HG03135 (cell line): ENCODE data around the gene GABRR1.

Experiments
- ATAC-seq: cut with Tn5 transposase; IDR thresholded peaks from one replicate; pipeline ENCODE4 v1.9.1; 2021; ENCODE audit warnings: mild to moderate bottlenecking, moderate library complexity; ENCODE audit not compliant: unreplicated experiment

The GABRR1 gene

DNA sequence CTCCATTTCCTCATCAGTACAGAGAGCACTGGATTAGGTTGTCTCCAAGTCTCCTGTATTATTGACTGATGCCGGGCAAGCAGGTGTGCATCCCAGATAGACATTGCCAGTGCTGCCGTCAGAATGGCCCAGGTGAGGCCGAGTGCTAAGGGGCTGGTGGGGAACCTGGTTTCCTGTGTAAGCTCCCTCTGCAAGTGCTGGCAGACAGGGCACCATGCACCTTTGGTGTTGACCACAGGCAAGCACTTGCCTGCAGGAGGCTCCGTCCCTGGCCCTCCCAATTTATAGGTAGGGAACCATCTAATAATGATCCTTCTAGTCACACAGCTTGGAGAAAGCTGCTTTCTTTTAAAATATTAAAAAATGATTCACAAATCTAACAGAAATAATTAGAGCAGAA lies 747 bp downstream of the GABRR1 start:
- no peak for ATAC-seq

DNA sequence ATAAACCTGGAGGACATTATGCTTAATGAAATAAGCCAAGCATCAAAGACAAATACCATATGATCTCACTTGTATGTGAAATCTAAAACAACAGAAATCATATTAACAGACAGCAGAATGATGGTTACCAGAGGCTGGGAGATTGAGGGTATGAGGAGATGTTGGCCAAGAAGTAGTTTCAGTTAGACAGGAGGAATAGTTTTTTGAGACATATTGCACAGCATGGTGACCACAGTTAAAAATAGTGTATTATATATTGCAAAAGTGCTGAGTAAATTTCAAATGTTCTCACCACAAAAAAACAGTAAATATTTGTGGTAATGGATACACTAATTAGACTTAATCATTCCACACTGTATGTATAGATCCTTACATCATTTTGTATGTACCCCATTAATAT lies 1.8 kb downstream of the GABRR1 start:
- ATAC-seq, result no peak

DNA sequence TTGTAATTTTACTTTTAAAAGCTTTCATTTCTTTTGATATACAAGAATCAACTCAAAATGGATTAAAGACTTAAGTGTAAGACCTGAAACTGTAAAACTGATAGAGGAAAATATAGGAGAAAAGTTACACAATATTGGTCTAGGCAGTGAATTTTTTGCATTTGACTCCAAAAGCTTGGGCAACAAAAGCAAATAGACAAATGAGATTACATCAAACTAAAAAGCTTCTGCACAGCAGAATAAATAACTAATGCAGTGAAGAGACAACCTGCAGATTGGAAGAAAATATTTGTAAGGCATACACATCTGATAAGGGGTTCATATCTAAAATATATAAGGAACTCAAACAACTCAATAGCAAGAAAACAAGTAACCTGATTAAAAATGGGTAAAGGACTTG lies 3.0 kb downstream of the GABRR1 start:
- no peak for ATAC-seq

DNA sequence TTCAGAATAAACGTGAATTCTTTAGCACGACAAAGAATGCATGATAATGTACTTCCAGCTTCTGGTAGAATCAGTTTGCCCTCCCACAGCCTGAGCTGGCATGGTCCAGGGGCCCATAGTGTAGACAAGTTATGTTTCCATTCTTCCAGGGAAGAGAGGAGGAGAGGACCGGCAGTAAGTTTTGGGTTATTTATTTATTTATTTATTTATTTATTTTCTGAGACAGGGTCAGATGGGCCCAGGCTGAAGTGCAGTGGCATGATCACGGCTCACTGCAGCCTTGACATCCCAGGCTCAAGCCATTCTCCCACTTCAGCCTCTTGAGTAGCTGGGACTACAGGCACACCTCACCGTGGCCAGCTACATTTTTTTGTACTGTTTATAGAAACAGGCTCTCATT lies 4.7 kb downstream of the GABRR1 start:
- no peak for ATAC-seq

DNA sequence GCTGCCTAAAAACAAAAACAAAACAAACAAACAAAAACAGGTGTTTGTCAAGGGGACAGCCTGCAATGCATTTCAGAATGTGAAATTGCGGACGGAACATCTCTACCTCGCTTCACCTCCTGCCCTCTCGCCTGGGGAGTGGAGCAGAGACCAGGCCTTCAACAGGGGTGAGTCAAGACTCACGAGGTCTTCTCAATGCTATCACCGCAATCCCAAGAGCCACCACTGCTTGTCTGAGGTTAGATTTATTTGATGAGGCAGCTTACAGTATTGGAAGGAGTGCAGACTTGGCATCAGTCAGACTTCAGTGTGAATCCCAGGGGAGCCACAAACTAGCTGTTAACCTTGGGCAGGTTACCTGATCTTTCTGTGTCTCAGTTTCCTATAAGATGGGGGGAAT lies 7.7 kb downstream of the GABRR1 start:
- ATAC-seq, result no peak

DNA sequence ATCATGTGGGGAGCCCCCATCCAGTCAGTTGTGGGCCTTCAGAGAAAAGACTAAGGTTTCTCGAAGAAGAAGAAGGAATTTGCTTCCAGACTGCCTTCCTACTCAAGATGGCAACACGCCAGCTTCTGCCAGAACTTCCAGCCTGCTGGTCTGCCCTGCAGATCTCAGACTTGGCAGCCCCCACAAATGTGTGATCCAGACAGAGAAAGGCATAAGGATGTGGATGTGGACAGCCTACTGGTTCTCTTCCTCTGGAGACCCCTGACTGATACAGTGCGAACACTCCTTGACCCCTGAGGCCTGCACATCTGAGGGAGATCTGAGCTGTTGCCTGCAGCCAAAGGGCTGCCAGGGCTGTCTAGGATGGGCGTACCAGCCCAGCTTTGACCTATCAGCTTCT lies 8.6 kb downstream of the GABRR1 start:
- ATAC-seq, result no peak

DNA sequence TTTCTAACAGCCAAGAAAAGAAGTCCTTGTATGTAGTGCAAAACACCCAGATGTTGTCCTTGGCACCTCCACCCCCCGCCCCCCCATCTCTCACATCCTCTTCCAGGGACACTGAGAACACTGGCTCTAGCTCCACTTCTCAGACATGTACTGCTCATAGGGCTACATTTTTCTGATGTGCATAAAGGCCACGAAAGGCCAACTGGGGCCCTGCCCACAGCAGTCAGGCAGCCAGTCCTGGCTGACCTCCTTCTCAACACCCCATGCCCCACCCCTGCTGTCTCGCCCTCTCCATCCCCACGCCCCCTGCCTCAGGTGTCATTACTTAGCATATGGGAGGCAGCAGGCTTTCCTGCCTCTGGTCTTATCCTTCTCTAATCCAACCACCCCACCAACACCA lies 11.3 kb downstream of the GABRR1 start:
- ATAC-seq, result no peak

DNA sequence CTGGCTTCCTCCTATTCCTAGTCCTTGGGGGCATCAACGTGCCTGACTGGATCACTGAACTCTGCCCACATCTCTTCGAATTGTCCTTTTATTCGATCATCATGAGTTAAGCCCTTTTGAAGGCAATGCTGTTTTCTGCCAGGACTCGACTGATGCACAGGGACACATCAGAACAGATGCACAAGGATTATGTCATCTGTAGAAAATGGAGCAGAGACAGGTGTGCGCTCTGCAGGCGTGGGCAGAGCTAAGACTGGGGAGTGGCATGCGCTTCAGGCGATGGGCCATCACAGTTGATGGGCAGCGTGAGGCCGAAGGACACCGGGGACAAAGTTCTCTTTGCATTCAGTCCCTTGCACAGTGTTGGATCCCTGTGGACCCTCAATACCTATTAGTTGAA lies 13.1 kb downstream of the GABRR1 start:
- no peak for ATAC-seq

DNA sequence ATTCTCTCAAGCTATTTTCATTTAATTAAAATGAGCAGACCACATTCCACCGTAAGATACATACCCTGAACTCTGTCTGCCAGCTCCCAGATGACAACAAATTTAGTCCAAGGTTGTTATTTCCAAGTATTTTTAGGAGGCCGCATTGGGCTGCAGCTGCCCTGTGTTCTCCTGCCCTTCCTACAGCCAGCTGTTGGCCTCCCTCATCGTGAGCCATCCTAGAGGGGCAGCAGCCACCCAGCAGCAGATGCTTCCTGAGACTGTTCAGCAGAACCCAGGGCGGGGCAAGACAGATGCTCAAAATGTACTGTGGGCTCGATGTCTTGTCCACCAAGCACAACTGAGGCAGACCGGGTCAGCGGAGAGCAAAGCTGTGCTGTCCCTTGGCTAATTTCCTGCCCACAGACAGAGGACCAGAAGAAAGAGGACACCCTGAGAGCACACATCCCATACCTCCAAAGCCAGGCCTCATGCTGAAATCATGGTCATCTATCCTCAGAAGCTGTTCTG lies 16.4 kb downstream of the GABRR1 start:
- ATAC-seq, result no peak

DNA sequence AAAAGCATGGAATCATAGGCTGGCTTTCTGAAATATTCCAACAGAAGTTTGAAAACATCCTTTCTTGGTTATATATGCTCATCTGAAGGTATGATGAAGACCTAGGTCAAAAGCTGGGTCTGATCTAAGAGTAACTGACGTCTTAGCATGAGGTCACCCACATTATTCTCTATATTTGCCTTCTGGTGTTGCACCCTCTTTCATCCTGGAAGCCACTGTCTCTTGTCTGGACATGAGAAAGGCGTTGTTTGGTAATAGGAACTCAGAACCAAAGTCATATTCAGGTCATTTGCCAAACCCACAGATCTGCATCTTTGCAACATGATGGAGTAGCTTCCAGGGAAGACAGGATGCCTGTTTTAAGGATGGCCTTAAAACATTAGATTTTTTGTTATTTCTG lies 17.6 kb downstream of the GABRR1 start:
- no peak for ATAC-seq

DNA sequence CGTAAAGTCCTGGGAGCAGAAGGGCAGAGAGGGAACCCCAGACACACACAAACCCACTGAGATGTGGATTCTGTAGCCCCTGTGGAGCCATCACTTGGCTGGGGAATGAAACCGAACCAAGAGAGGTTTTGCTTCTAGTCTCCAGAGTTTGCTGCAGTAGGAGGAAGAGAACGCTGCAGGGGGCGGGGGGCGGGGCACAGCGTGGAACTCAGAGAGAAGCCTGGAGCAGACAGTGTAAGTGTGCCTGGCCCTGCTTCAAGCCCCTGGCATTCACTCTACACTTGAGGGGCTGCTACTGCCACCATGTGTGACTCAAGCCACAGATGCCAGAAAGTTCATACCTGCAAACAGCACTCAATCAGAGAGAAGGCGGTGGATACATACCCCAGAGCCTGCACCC lies 18.9 kb downstream of the GABRR1 start:
- no peak for ATAC-seq

DNA sequence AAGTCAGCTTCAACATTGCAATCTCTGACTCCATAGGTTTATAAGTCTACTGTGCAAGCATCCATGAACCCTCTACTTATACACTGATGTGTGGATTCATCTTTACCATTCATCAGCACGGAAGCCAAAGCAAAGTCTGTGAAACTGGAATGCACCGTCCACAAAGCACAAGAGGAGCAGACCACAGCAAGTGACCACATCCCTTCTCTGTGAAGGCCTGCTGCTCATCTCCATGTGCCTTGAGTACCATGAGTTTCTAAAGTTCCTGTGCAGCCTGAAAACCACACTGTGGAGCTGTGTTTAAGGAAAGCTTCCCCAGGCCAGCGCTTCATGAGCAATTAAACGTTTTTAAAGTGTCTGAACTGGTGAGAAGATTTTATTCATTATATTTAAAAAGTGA lies 20.0 kb downstream of the GABRR1 start:
- ATAC-seq, result no peak

DNA sequence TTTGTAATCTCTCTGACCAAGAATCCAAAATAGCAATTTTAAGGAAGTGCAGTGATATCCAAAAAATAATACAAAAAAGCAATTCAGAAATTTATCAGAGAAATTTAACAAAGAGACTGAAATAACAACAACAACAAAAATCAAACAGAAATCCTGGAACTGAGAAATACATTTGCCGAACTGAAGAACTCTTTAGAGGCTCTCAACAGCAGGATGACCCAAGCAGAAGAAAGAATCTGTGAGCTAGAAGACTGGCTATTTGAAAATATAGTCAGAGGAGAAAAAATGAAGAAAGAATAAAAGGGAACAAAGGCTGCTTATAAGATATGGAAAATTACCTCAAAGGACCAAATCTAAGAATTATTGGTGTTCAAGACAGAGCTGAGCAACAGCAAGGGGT lies 22.6 kb downstream of the GABRR1 start:
- no peak for ATAC-seq

DNA sequence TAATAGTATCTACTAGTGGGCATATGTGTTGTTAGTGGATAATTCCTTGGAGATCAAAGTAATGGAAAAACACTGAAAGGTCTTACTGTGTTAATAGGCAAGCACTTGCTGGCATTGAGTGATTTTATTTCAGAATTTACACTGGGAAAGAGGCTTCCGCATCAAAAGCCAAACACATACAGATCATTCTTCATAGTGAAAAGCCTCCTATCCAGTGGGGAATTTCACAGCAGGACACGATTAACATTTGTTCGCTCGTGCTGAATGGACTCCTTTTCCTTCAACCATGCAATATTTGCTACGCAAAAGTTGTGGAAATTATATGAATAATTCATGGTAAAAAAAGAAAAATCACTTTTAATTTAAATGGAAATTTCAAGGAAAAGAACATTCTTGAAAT lies 26.4 kb downstream of the GABRR1 start:
- no peak for ATAC-seq

DNA sequence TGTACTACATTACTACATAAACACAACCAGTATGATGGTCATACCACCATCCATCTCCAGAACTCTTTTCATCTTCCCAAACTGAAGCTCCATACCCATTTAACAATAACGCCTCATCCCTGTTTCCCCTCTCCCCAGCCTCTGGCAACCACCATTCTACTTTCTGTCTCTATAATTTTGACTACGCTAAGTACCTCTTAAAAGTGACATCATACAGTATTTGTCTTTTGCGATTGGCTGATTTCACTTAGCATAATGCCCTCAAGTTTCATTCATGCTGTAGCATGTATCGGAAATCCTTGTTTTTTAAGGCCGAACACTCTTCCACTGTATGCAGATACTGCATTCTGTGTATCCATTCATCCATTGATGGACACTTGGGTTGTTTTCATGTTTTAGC lies 29.7 kb downstream of the GABRR1 start:
- no peak for ATAC-seq

DNA sequence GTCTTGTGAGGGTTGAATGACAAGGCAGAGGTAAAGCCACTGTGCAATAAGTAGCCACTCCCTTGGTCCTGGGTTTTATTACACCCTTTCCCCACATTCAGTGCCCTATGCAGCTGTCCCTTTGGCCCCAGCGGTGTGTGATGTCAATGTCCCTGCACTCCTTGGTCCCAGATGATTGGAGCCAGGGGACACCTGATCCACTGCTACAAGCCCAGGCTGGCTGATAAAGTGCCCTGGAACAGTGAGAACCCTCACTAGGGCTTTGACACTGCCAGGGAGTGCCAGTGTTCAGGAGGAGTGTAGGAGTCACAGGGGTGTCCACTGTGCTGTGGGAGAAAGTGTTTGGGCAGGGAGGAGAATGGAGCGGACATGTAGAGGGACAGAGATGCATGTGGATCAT lies 30.4 kb downstream of the GABRR1 start:
- no peak for ATAC-seq

DNA sequence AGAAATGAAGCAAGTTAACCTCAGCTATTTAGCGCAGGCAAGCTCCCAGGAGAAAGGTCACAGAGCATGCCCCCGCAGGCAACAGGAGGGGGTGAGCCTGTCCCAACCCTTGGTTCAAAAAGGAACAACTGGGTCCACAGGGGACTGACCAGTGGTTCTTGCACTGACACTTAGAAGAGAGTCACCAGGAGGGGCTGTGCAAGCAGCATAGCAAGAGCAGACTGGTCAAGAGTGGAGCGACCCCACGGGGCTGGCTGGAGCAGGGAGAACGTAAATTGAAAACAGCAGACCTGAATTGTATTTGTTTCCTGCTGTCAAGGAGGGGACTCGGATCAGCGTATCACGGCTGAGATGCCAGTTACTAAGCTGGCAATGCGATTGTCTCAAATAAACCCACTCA lies 32.8 kb downstream of the GABRR1 start:
- ATAC-seq, result no peak

DNA sequence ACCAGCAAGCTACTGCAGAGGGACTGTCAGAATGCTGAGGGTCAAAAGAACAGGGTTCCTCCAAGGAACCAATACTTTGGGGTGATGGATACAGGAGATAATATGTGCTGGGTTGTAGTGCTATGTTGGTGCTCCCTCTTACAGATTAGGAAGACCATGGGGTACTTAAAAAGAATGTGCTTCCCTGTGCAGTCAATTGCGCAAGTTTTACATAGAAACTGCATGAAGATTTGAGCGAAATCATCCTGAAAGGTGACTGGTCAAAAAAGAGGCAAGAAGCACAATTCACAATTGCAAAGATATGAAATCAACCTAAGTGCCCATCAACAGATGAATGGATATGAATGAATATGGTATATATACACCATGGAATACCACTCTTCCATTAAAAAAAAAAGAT lies 33.9 kb downstream of the GABRR1 start:
- no peak for ATAC-seq

DNA sequence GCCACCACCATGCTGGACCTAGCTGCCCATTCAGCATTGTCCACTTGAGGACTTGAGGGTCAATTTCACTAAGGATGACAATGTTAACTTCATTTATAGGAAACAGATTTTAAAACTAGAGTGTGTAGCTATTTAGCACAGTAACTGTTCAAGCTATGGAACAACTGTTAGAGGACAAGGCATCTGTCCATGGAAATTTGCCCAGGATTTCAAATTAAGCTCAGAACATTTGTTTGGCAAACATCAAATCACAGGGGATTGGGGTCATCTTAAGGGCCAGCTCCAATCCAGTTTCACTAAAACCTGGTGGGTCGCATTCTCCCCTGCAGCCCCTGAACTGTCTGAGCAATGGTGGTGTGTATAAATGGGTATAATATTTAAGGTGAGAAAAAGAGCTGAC lies 36.2 kb downstream of the GABRR1 start:
- ATAC-seq, result no peak

DNA sequence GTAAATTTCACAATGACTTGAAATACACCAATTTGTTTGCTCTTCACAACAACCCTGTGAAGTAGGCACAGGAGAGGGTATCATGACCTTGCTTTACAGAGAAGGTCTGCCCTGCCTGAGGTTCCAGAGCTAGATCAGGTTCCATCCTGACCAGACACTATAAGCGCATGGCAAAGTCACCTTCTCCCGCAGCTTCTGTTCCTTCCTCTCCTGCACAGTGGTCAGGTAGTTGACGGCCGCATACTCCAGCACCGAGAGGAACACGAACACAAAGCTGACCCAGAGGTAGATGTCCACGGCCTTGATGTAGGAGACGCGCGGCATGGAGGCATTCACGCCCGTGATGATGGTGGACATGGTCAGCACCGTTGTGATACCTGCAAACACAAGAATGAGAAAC lies 37.0 kb downstream of the GABRR1 start:
- ATAC-seq, result no peak

DNA sequence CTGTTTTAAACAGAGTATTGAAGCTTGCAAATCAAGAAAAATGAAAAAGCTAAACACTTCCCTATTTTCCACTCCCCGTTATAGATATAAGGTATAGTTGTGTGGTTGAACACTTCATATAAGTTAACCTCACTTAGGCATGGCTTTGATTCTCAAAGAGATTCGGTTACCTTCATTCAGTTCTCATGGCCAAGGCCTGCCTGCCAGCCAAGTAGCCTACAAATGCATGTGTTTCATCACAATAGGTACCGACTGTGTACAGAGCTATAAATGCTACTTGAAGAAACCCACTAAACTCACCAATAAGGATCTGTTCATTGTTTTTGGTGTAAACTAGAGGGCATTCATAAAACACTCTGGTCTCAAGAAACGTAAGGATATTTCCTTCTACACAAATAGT lies 43.5 kb downstream of the GABRR1 start:
- no peak for ATAC-seq

DNA sequence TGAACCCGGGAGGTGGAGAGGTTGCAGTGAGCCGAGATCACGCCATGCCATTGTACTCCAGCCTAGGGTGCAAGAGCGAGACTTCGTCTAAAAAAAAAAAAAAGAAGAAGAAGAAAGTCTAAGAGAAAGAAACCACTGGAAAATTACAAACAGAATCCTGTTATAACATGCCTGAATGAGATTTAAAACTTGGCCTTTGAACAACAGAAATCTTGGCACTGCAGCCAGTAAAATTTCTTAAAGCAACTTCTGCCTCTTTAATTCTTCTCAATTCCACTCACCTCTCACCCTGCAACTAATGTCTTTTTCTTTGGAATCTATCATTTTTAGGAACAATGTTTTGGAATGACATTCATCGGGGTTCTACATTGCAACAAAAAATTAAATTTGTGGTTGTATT lies 45.0 kb downstream of the GABRR1 start:
- ATAC-seq, result no peak

DNA sequence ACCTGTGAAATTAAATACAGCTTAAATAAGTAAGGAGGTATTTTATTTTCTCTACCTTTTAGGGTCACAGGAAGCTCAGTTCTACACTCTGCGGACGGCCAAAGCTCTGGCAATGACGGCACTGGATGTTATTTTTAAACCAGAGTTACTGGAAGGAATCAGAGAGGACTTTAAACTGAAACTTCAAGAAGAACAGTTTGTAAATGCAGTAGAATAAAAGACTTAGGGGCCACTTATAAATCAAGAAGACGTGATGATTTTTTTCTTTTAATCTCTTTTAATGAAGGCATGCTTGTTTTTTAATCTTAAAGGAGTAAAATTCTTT lies 55.1 kb downstream of the GABRR1 start:
- no peak for ATAC-seq
